Mesenchymal stem cell (in vitro differentiated cells and primary cell): ENCODE results near the gene CES1.

Experiments
- DNase-seq: peaks from one replicate; pipeline ENCODE4 v3.0.0-alpha.2; 2013
- H2AFZ ChIP-seq: one replicate; pipeline ENCODE4 v1.6.1; 2013; ENCODE audit warnings: low read depth, mild to moderate bottlenecking, control low read depth, inconsistent platforms, low read length, moderate library complexity
- H2AK5ac ChIP-seq: 2 replicates; pipeline ENCODE4 v1.6.1; 2013; ENCODE audit warnings: low read length, moderate library complexity, mild to moderate bottlenecking, inconsistent platforms; ENCODE audit not compliant: severe bottlenecking
- H2BK120ac ChIP-seq: one replicate; pipeline ENCODE4 v1.6.1; 2013; ENCODE audit warnings: low read depth, mild to moderate bottlenecking, inconsistent platforms, low read length, moderate library complexity
- H2BK12ac ChIP-seq, 2 experiments: one replicate each; pipeline ENCODE4 v1.6.1; 2013; ENCODE audit warnings: inconsistent platforms in 2 of 2, low read length in 2 of 2, mild to moderate bottlenecking in 2 of 2, moderate library complexity in 2 of 2, control low read depth in 1 of 2
- H2BK15ac ChIP-seq: one replicate; pipeline ENCODE4 v1.6.1; 2013; ENCODE audit warnings: mild to moderate bottlenecking, low read depth, inconsistent platforms; ENCODE audit not compliant: poor library complexity, severe bottlenecking
- H2BK5ac ChIP-seq: 2 replicates; pipeline ENCODE4 v1.6.1; 2013; ENCODE audit warnings: low read depth, mild to moderate bottlenecking, low read length, control low read depth, inconsistent platforms; ENCODE audit not compliant: poor library complexity, severe bottlenecking
- H3K14ac ChIP-seq, 2 experiments: one replicate each; pipeline ENCODE4 v1.6.1; 2013; ENCODE audit warnings: inconsistent platforms in 2 of 2, low read length in 2 of 2, control low read depth in 1 of 2, mild to moderate bottlenecking in 1 of 2, moderate library complexity in 1 of 2
- H3K18ac ChIP-seq, 2 experiments: one replicate each; pipeline ENCODE4 v1.6.1; 2013; ENCODE audit warnings: inconsistent platforms in 2 of 2, low read length in 2 of 2, control low read depth in 1 of 2, low read depth in 1 of 2, mild to moderate bottlenecking in 1 of 2
- H3K23ac ChIP-seq, 2 experiments: one replicate each; pipeline ENCODE4 v1.6.1; 2013; ENCODE audit warnings: inconsistent platforms in 2 of 2, low read length in 2 of 2, mild to moderate bottlenecking in 2 of 2, moderate library complexity in 2 of 2, control low read depth in 1 of 2
- H3K27ac ChIP-seq: 2 replicates; pipeline ENCODE4 v1.5.1; 2013; ENCODE audit warnings: mild to moderate bottlenecking, moderate library complexity, low read length, control low read depth, inconsistent platforms; ENCODE audit not compliant: poor library complexity, severe bottlenecking
- H3K27me3 ChIP-seq, 2 experiments: 2 replicates each; pipeline versions ENCODE4 v1.6.1 to v1.7.0; 2013; ENCODE audit warnings: low read length in 2 of 2, mild to moderate bottlenecking in 2 of 2, moderate library complexity in 2 of 2, control low read depth in 1 of 2, inconsistent platforms in 1 of 2; ENCODE audit not compliant: control insufficient read depth in 1 of 2, insufficient read depth in 1 of 2
- H3K36me3 ChIP-seq, 2 experiments: 2 replicates each; pipeline versions ENCODE4 v1.6.1 to v1.7.0; 2013; ENCODE audit warnings: low read length in 2 of 2, control low read depth in 1 of 2, inconsistent platforms in 1 of 2, low read depth in 1 of 2, mild to moderate bottlenecking in 1 of 2; ENCODE audit not compliant: insufficient read depth in 2 of 2, control insufficient read depth in 1 of 2
- H3K4ac ChIP-seq, 2 experiments: one replicate each; pipeline ENCODE4 v1.6.1; 2013; ENCODE audit warnings: inconsistent platforms in 2 of 2, low read length in 2 of 2, mild to moderate bottlenecking in 2 of 2, moderate library complexity in 2 of 2, control low read depth in 1 of 2, low read depth in 1 of 2
- H3K4me1 ChIP-seq: 2 replicates; pipeline ENCODE4 v1.6.1; 2013; ENCODE audit warnings: low read depth, low read length, control low read depth; ENCODE audit not compliant: control insufficient read depth, insufficient read depth
- H3K4me2 ChIP-seq: 2 replicates; pipeline ENCODE4 v1.6.1; 2013; ENCODE audit warnings: low read length, mild to moderate bottlenecking, inconsistent platforms; ENCODE audit not compliant: poor library complexity, severe bottlenecking
- H3K4me3 ChIP-seq, 2 experiments: 2 replicates each; pipeline versions ENCODE4 v1.5.1 to v1.7.0; 2013; ENCODE audit warnings: low read length in 2 of 2, mild to moderate bottlenecking in 2 of 2, control low read depth in 1 of 2, low read depth in 1 of 2; ENCODE audit not compliant: insufficient read depth in 1 of 2
- H3K79me1 ChIP-seq: replicated peaks from 2 replicates; pipeline ENCODE4 v1.6.1; 2013; ENCODE audit warnings: mild to moderate bottlenecking, control low read depth, low read length, inconsistent platforms; ENCODE audit not compliant: poor library complexity, severe bottlenecking
- H3K9ac ChIP-seq: 2 replicates; pipeline ENCODE4 v1.7.0; 2013; ENCODE audit warnings: mild to moderate bottlenecking, low read length, moderate library complexity
- H3K9me3 ChIP-seq: 2 replicates; pipeline ENCODE4 v1.7.0; 2013; ENCODE audit warnings: mild to moderate bottlenecking, low read length; ENCODE audit not compliant: control insufficient read depth
- H4K8ac ChIP-seq: one replicate; pipeline ENCODE4 v1.6.1; 2013; ENCODE audit warnings: inconsistent platforms, mild to moderate bottlenecking, low read length, moderate library complexity
- H4K91ac ChIP-seq: one replicate; pipeline ENCODE4 v1.6.1; 2013; ENCODE audit warnings: mild to moderate bottlenecking, low read length, inconsistent platforms
- WGBS: methylation state at CpG from one replicate; pipeline ENCODE4 v1.1.7; 2013; ENCODE audit warnings: mixed read lengths; 5-methylcytosine and 5-hydroxymethylcytosine counted together

The CES1 gene

GRCh38 chr16:55811811-55812210 is 21.1 kb downstream of the CES1 start:
- Histone ChIP-seq H3K9ac (no peak overlapping the region), H2BK5ac (no peak overlapping the region), H2AK5ac (no peak overlapping the region), H2BK12ac (no peak overlapping the region), H2AFZ (no peak overlapping the region), H3K23ac (no peak overlapping the region), H2BK15ac (no peak overlapping the region), H4K8ac (no peak overlapping the region), H3K27me3 (peaks cover 0 to 12% of the 10 kb centered on the region in 2 experiments), H3K4me1 (no peaks in the 10 kb centered on the region), H3K18ac (no peak overlapping the region), H3K79me1 (no peaks in the 10 kb centered on the region), H3K4me3 (no peak overlapping the region), H3K4ac (no peak overlapping the region), H3K27ac (no peak overlapping the region), H3K14ac (no peak overlapping the region), H3K9me3 (no peaks in the 10 kb centered on the region), H2BK120ac (no peak overlapping the region), H4K91ac (no peak overlapping the region), H3K4me2 (no peak overlapping the region), H3K36me3 (no peaks in the 10 kb centered on the region)
- DNase-seq = no peak
- 59% methylated on average over 4 of the region's 4 CpGs for WGBS

- H4K91ac ChIP-seq = no peak overlapping the region
- H3K4me1 ChIP-seq = no peaks in the 10 kb centered on the region
- no peak overlapping the region for H2BK120ac ChIP-seq
- no peak overlapping the region for H3K27ac ChIP-seq
- H3K4me2 ChIP-seq = no peak overlapping the region
- DNase-seq = no peak
- H2AK5ac ChIP-seq = no peak overlapping the region
- no peak overlapping the region for H2BK5ac ChIP-seq
- H3K4ac ChIP-seq = no peak overlapping the region
- no peak overlapping the region for H3K18ac ChIP-seq
- no peak overlapping the region for H4K8ac ChIP-seq
- H3K9ac ChIP-seq = no peak overlapping the region
- no peak overlapping the region for H2BK12ac ChIP-seq
- H3K36me3 ChIP-seq = no peaks in the 10 kb centered on the region
- no peak overlapping the region for H3K23ac ChIP-seq
- no peak overlapping the region for H3K14ac ChIP-seq
- no peaks in the 10 kb centered on the region for H3K79me1 ChIP-seq
- H2BK15ac ChIP-seq = no peak overlapping the region
- H3K9me3 ChIP-seq = no peaks in the 10 kb centered on the region
- H3K27me3 ChIP-seq = peaks cover 0 to 12% of the 10 kb centered on the region in 2 experiments
- no peak overlapping the region for H2AFZ ChIP-seq
- WGBS = 79% methylated on average over 6 of the region's 8 CpGs
- H3K4me3 ChIP-seq = no peak overlapping the region
These were observed 22.4 kb downstream of the CES1 start for GRCh38 chr16:55810451-55810961.

GRCh38 chr16:55809851-55810250 is 23.0 kb downstream of the CES1 start:
- Histone ChIP-seq H3K18ac (no peak overlapping the region), H3K9me3 (no peaks in the 10 kb centered on the region), H2BK12ac (no peak overlapping the region), H3K79me1 (no peaks in the 10 kb centered on the region), H3K23ac (no peak overlapping the region), H3K4ac (no peak overlapping the region), H3K27ac (no peak overlapping the region), H2BK120ac (no peak overlapping the region), H4K91ac (no peak overlapping the region), H3K9ac (no peak overlapping the region), H2BK5ac (no peak overlapping the region), H3K14ac (no peak overlapping the region), H2AFZ (no peak overlapping the region), H3K4me1 (no peaks in the 10 kb centered on the region), H3K4me3 (no peak overlapping the region), H3K36me3 (no peaks in the 10 kb centered on the region), H2AK5ac (no peak overlapping the region), H3K4me2 (no peak overlapping the region), H2BK15ac (no peak overlapping the region), H3K27me3 (peaks cover 0 to 12% of the 10 kb centered on the region in 2 experiments), H4K8ac (no peak overlapping the region)
- 85% methylated on average over 4 of the region's 4 CpGs for WGBS
- no peak for DNase-seq

GRCh38 chr16:55809386-55809785 is 23.5 kb downstream of the CES1 start:
- H3K9ac ChIP-seq = no peak overlapping the region
- no peak overlapping the region for H3K4me2 ChIP-seq
- H3K4me1 ChIP-seq = no peaks in the 10 kb centered on the region
- H3K4ac ChIP-seq = no peak overlapping the region
- no peak overlapping the region for H2BK120ac ChIP-seq
- H3K27me3 ChIP-seq = peaks cover 0 to 12% of the 10 kb centered on the region in 2 experiments
- H4K91ac ChIP-seq = no peak overlapping the region
- H2BK15ac ChIP-seq = no peak overlapping the region
- H3K36me3 ChIP-seq = no peaks in the 10 kb centered on the region
- no peak overlapping the region for H3K4me3 ChIP-seq
- no peak overlapping the region for H2BK5ac ChIP-seq
- no peak overlapping the region for H2AFZ ChIP-seq
- H3K14ac ChIP-seq = no peak overlapping the region
- 58% methylated on average over 5 of the region's 5 CpGs for WGBS
- H3K27ac ChIP-seq = no peak overlapping the region
- no peaks in the 10 kb centered on the region for H3K9me3 ChIP-seq
- H3K23ac ChIP-seq = no peak overlapping the region
- H3K18ac ChIP-seq = no peak overlapping the region
- H2BK12ac ChIP-seq = no peak overlapping the region
- H2AK5ac ChIP-seq = no peak overlapping the region
- H4K8ac ChIP-seq = no peak overlapping the region
- no peak for DNase-seq
- H3K79me1 ChIP-seq = no peaks in the 10 kb centered on the region
